ENCODE results near the gene KCNQ4.

The KCNQ4 gene

GRCh38 chr1:40806731-40807695 is 23.4 kb downstream of the KCNQ4 start:
- no peaks in the 10 kb centered on the region for H3K79me2 ChIP-seq (ENCODE audit: insufficient read depth, low read length)
- H3K4me2 ChIP-seq (ENCODE audit: insufficient read depth, low read length) = no peak overlapping the region
- no peaks in the 10 kb centered on the region for H3K9me3 ChIP-seq (ENCODE audit: insufficient read depth, low read length, severe bottlenecking)
- peaks cover 7% of the 10 kb centered on the region for H3K4me1 ChIP-seq (ENCODE audit: insufficient read depth, low read length)
- H4K20me1 ChIP-seq (ENCODE audit: insufficient read depth, low read length) = peaks cover 6% of the 10 kb centered on the region; the same call in 1 of the 2 replicates
- no peak overlapping the region for H2AFZ ChIP-seq (ENCODE audit: low read depth, low read length)
- no peak overlapping the region for H3K27ac ChIP-seq (ENCODE audit: low read length)
- H3K9ac ChIP-seq (ENCODE audit: low read depth, low read length) = no peak overlapping the region
- no peak overlapping the region for H3K4me3 ChIP-seq (ENCODE audit: low read depth in 1 of 2, low read length in 2 of 2)
- no peak for ATAC-seq (ENCODE audit: insufficient read depth, low read depth)
- TF ChIP-seq, protein P1, sequence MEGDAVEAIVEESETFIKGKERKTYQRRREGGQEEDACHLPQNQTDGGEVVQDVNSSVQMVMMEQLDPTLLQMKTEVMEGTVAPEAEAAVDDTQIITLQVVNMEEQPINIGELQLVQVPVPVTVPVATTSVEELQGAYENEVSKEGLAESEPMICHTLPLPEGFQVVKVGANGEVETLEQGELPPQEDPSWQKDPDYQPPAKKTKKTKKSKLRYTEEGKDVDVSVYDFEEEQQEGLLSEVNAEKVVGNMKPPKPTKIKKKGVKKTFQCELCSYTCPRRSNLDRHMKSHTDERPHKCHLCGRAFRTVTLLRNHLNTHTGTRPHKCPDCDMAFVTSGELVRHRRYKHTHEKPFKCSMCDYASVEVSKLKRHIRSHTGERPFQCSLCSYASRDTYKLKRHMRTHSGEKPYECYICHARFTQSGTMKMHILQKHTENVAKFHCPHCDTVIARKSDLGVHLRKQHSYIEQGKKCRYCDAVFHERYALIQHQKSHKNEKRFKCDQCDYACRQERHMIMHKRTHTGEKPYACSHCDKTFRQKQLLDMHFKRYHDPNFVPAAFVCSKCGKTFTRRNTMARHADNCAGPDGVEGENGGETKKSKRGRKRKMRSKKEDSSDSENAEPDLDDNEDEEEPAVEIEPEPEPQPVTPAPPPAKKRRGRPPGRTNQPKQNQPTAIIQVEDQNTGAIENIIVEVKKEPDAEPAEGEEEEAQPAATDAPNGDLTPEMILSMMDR (IDR thresholded peaks at IDR 0.05; ENCODE audit: borderline replicate concordance, extremely low read depth, low read length, poor library complexity, severe bottlenecking) = no peak
- no peak for TF ChIP-seq EZH2 (IDR thresholded peaks at IDR 0.05; ENCODE audit: borderline replicate concordance, low read depth, low read length, severe bottlenecking)
- H3K27me3 ChIP-seq (ENCODE audit: insufficient read depth, low read length, poor library complexity) = no peaks in the 10 kb centered on the region
- no peaks in the 10 kb centered on the region for H3K36me3 ChIP-seq (ENCODE audit: insufficient read depth, low read length)
- DNase-seq = no peak

DNA sequence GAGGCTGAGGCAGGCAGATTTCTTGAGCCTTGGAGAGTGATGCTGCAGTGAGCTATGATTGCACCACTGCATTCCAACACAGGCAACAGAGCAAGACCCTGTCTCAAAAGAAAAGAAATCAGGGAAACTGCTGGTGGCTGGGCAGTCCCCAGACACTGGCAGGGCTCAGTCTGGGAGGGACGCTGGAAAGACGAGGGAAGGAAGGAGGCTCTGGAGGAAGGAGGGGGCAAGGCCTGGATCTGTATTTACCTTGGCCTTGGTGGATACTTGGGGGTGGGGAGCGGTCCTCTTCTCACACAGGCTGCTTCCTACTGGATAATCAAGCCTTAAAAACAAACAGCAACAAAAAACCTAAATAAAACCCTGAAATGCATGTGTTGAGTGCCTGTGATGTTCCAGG is 24.4 kb downstream of the KCNQ4 start:
- H3K79me2 ChIP-seq (ENCODE audit: insufficient read depth, low read length) = no peaks in the 10 kb centered on the region
- no peak overlapping the region for H3K9ac ChIP-seq (ENCODE audit: low read depth, low read length)
- H3K27ac ChIP-seq (ENCODE audit: low read length) = no peak overlapping the region
- no peak overlapping the region for H2AFZ ChIP-seq (ENCODE audit: low read depth, low read length)
- H3K4me2 ChIP-seq (ENCODE audit: insufficient read depth, low read length) = no peak overlapping the region
- TF ChIP-seq EZH2 (IDR thresholded peaks at IDR 0.05; ENCODE audit: borderline replicate concordance, low read depth, low read length, severe bottlenecking) = no peak
- TF ChIP-seq, protein P1 (IDR thresholded peaks at IDR 0.05; ENCODE audit: borderline replicate concordance, extremely low read depth, low read length, poor library complexity, severe bottlenecking) = no peak
- H4K20me1 ChIP-seq (ENCODE audit: insufficient read depth, low read length) = peaks cover 3% of the 10 kb centered on the region; the same call in 1 of the 2 replicates
- no peak overlapping the region for H3K4me3 ChIP-seq (ENCODE audit: low read depth in 1 of 2, low read length in 2 of 2)
- no peaks in the 10 kb centered on the region for H3K9me3 ChIP-seq (ENCODE audit: insufficient read depth, low read length, severe bottlenecking)
- no peak for ATAC-seq (ENCODE audit: insufficient read depth, low read depth)
- no peak for DNase-seq
- no peaks in the 10 kb centered on the region for H3K27me3 ChIP-seq (ENCODE audit: insufficient read depth, low read length, poor library complexity)
- H3K36me3 ChIP-seq (ENCODE audit: insufficient read depth, low read length) = no peaks in the 10 kb centered on the region
- H3K4me1 ChIP-seq (ENCODE audit: insufficient read depth, low read length) = no peaks in the 10 kb centered on the region

DNA sequence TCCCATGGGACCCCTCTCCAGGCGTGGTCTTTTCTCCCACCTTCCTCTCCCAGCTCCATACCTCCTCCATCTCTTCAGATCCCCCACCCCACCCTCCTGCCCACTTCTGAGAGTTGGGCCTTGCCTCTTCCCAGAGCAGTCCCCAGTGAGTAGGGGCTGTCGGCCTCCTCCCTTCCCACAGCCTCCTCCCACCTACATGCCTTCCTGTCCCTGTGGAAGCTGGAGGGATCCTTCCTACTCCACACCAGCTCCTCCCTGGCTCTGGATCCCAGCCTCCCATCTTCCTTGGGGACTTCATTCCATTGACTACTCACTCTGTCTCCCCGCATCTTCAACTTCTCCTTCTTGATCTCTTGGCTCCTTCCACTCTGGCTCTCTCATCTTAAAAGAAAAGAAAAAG is 24.9 kb downstream of the KCNQ4 start:
- Histone ChIP-seq H4K20me1 (ENCODE audit: insufficient read depth, low read length) (peaks cover 1% of the 10 kb centered on the region; the same call in 1 of the 2 replicates), H3K79me2 (ENCODE audit: insufficient read depth, low read length) (no peaks in the 10 kb centered on the region), H3K4me1 (ENCODE audit: insufficient read depth, low read length) (no peaks in the 10 kb centered on the region), H3K9me3 (ENCODE audit: insufficient read depth, low read length, severe bottlenecking) (no peaks in the 10 kb centered on the region), H3K27me3 (ENCODE audit: insufficient read depth, low read length, poor library complexity) (no peaks in the 10 kb centered on the region), H3K36me3 (ENCODE audit: insufficient read depth, low read length) (no peaks in the 10 kb centered on the region), H3K9ac (ENCODE audit: low read depth, low read length) (no peak overlapping the region), H3K4me3 (ENCODE audit: low read depth in 1 of 2, low read length in 2 of 2) (no peak overlapping the region), H3K27ac (ENCODE audit: low read length) (no peak overlapping the region), H3K4me2 (ENCODE audit: insufficient read depth, low read length) (no peak overlapping the region), H2AFZ (ENCODE audit: low read depth, low read length) (no peak overlapping the region)
- no peak for TF ChIP-seq EZH2 (IDR thresholded peaks at IDR 0.05; ENCODE audit: borderline replicate concordance, low read depth, low read length, severe bottlenecking)
- TF ChIP-seq, protein P1 (IDR thresholded peaks at IDR 0.05; ENCODE audit: borderline replicate concordance, extremely low read depth, low read length, poor library complexity, severe bottlenecking) = no peak
- DNase-seq (no peak), ATAC-seq (ENCODE audit: insufficient read depth, low read depth) (no peak)

All from DND-41 (cell line).